IMR-90 (cell line): Measurements from ENCODE around the gene CDC42EP5. TPM values are rescaled to one million over a fixed set of nuclear protein-coding genes. Genes with fewer than 3 reads are reported as not detected.

Experiments
- ATAC-seq: fragments of 200-7000 bp; cut with Tn5 transposase; 2 replicates; pipeline ENCODE4 v1.9.1; 2020; ENCODE audit warnings: low read depth, mild to moderate bottlenecking, moderate library complexity
- BruUV-seq: library from RNA; stranded (reverse); fragments of 400-500 nt; replicated peaks from 2 replicates; lab custom pipeline; 2021; lab: Mats Ljungman, UMichigan
- CTCF ChIA-PET: fragments of 300-600 bp; formaldehyde crosslinking; extraction: SDS; loops from one replicate; lab custom pipeline; 2021; ENCODE audit warnings: antibody characterized with exemption; lab: Yijun Ruan, JAX
- POLR2A ChIA-PET: fragments of 300-600 bp; sonication (Branson Sonifier 250); formaldehyde crosslinking; loops from one replicate; lab custom pipeline; 2022; ENCODE audit warnings: antibody characterized with exemption; ENCODE audit not compliant: unreplicated experiment; lab: Charles Lee
- DNase-seq: peaks from one replicate; pipeline ENCODE4 v3.0.0; 2013
- H2AFZ ChIP-seq: replicated peaks from 2 replicates; pipeline ENCODE3; 2013; ENCODE audit warnings: low read length, mild to moderate bottlenecking; ENCODE audit not compliant: poor library complexity
- H2AK5ac ChIP-seq: 2 replicates; pipeline ENCODE4 v1.6.1; 2013; ENCODE audit warnings: low read depth, low read length, inconsistent platforms
- H2AK9ac ChIP-seq: replicated peaks from 2 replicates; pipeline ENCODE3; 2013; ENCODE audit warnings: mild to moderate bottlenecking, low read depth, low read length, moderate library complexity; ENCODE audit not compliant: poor library complexity
- H2BK120ac ChIP-seq: 2 replicates; pipeline ENCODE4 v1.6.1; 2013; ENCODE audit warnings: low read depth, low read length, inconsistent platforms
- H2BK15ac ChIP-seq: 3 replicates; pipeline ENCODE4 v1.6.1; 2013; ENCODE audit warnings: low read depth, low read length, inconsistent platforms
- H2BK20ac ChIP-seq: 2 replicates; pipeline ENCODE4 v1.6.1; 2013; ENCODE audit warnings: low read depth, mild to moderate bottlenecking, inconsistent platforms, low read length, moderate library complexity
- H2BK5ac ChIP-seq: 2 replicates; pipeline ENCODE4 v1.6.1; 2013; ENCODE audit warnings: mild to moderate bottlenecking, low read depth, low read length, inconsistent platforms; ENCODE audit not compliant: poor library complexity, severe bottlenecking
- H3K14ac ChIP-seq: replicated peaks from 2 replicates; pipeline ENCODE4 v1.6.1; 2013; ENCODE audit warnings: low read depth, low read length, inconsistent platforms
- H3K18ac ChIP-seq: 2 replicates; pipeline ENCODE4 v1.6.1; 2013; ENCODE audit warnings: low read depth, low read length, control low read depth
- H3K23ac ChIP-seq: 2 replicates; pipeline ENCODE4 v1.6.1; 2013; ENCODE audit warnings: low read depth, low read length, inconsistent platforms
- H3K27ac ChIP-seq: 2 replicates; pipeline ENCODE4 v1.5.1; 2013; ENCODE audit warnings: mild to moderate bottlenecking, control low read depth, low read length; ENCODE audit not compliant: insufficient read depth
- H3K27me3 ChIP-seq: 2 replicates; pipeline ENCODE4 v1.6.1; 2013; ENCODE audit warnings: low read length; ENCODE audit not compliant: control insufficient read depth, insufficient read depth
- H3K36me3 ChIP-seq: 2 replicates; pipeline ENCODE4 v1.6.1; 2013; ENCODE audit warnings: low read length, mixed read lengths; ENCODE audit not compliant: control insufficient read depth, insufficient read depth
- H3K4ac ChIP-seq: 2 replicates; pipeline ENCODE4 v1.6.1; 2013; ENCODE audit warnings: low read depth, low read length, inconsistent platforms
- H3K4me1 ChIP-seq: 2 replicates; pipeline ENCODE4 v1.6.1; 2013; ENCODE audit warnings: low read length, mixed read lengths; ENCODE audit not compliant: control insufficient read depth, insufficient read depth
- H3K4me2 ChIP-seq: 2 replicates; pipeline ENCODE4 v1.6.1; 2013; ENCODE audit warnings: low read depth, mild to moderate bottlenecking, control low read depth, low read length, moderate library complexity
- H3K4me3 ChIP-seq: 2 replicates; pipeline ENCODE4 v1.5.1; 2013; ENCODE audit warnings: low read depth, mild to moderate bottlenecking, control low read depth, low read length, moderate library complexity; ENCODE audit not compliant: insufficient read depth
- H3K56ac ChIP-seq: 2 replicates; pipeline ENCODE4 v1.6.1; 2013; ENCODE audit warnings: low read length, inconsistent platforms; ENCODE audit not compliant: insufficient read depth; ENCODE audit errors: extremely low read depth
- H3K79me1 ChIP-seq, 2 experiments: 2 replicates each; pipeline ENCODE4 v1.6.1; 2013; ENCODE audit warnings: low read length in 2 of 2, inconsistent platforms in 1 of 2, low read depth in 1 of 2
- H3K9ac ChIP-seq: 2 replicates; pipeline ENCODE4 v1.6.1; 2013; ENCODE audit warnings: low read depth, low read length, control low read depth
- H3K9me1 ChIP-seq: 2 replicates; pipeline ENCODE4 v1.6.1; 2013; ENCODE audit warnings: low read length, inconsistent platforms; ENCODE audit not compliant: insufficient read depth
- H3K9me3 ChIP-seq: 2 replicates; pipeline ENCODE4 v1.6.1; 2013; ENCODE audit warnings: low read length; ENCODE audit not compliant: control insufficient read depth, insufficient read depth
- H4K20me1 ChIP-seq: 2 replicates; pipeline ENCODE4 v1.6.1; 2013; ENCODE audit warnings: low read length, inconsistent platforms; ENCODE audit not compliant: insufficient read depth
- H4K5ac ChIP-seq: 2 replicates; pipeline ENCODE4 v1.6.1; 2013; ENCODE audit warnings: mild to moderate bottlenecking, low read depth, low read length, control low read depth
- H4K8ac ChIP-seq, 2 experiments: 2 replicates each; pipeline ENCODE4 v1.6.1; 2013; ENCODE audit warnings: low read depth in 2 of 2, low read length in 2 of 2, control low read depth in 1 of 2, inconsistent platforms in 1 of 2
- H4K91ac ChIP-seq: 2 replicates; pipeline ENCODE4 v1.6.1; 2013; ENCODE audit warnings: low read depth, low read length, inconsistent platforms; ENCODE audit not compliant: insufficient read depth
- BHLHE40 ChIP-seq: fragments of 150-350 bp; IDR thresholded peaks from 2 replicates; pipeline ENCODE4 v1.6.1; 2016; ENCODE audit warnings: mild to moderate bottlenecking, low read depth, low read length
- ELK1 ChIP-seq: fragments of 150-350 bp; IDR thresholded peaks from 2 replicates; pipeline ENCODE4 v1.6.1; 2016; ENCODE audit warnings: low read depth, mild to moderate bottlenecking, low read length, moderate library complexity, borderline replicate concordance
- FOS ChIP-seq: fragments of 150-350 bp; IDR thresholded peaks from 2 replicates; pipeline ENCODE4 v1.6.1; 2016; ENCODE audit warnings: low read depth, low read length
- MAZ ChIP-seq: IDR thresholded peaks from 2 replicates; pipeline ENCODE4 v1.6.1; 2012; ENCODE audit warnings: low read depth, mild to moderate bottlenecking, low read length, improper control_type of control experiment, moderate library complexity, borderline replicate concordance
- MXI1 ChIP-seq: IDR thresholded peaks from 2 replicates; pipeline ENCODE4 v1.6.1; 2012; ENCODE audit warnings: low read depth, mild to moderate bottlenecking, low read length, moderate library complexity, borderline replicate concordance
- RAD21 ChIP-seq: IDR thresholded peaks from 2 replicates; pipeline ENCODE4 v1.6.1; 2012; ENCODE audit warnings: low read length, improper control_type of control experiment
- USF2 ChIP-seq: fragments of 150-350 bp; IDR thresholded peaks from 2 replicates; pipeline ENCODE4 v1.6.1; 2017; ENCODE audit warnings: mild to moderate bottlenecking, antibody characterized with exemption, low read length, low read depth
- WGBS, 2 experiments: methylation state at CpG; one replicate each; pipeline versions ENCODE4 v1.1.5 to v1.1.7; 2013; ENCODE audit warnings: missing lambda C conversion rate in 2 of 2; ENCODE audit not compliant: insufficient read length in 1 of 2; ENCODE audit errors: extremely low coverage in 2 of 2; 5-methylcytosine and 5-hydroxymethylcytosine counted together
- dilution Hi-C: fragments of 300-500 bp; cut with HindIII; formaldehyde crosslinking; loops from one replicate; pipeline ENCODE4 v1.14.3; 2018; ENCODE audit warnings: low sequenced_read_pairs; ENCODE audit not compliant: unreplicated experiment
- in situ Hi-C: fragments of 300-500 bp; cut with MboI; formaldehyde crosslinking; loops from 3 replicates; pipeline ENCODE4 v1.14.3; 2019; ENCODE audit warnings: low sequenced_read_pairs, inconsistent platforms, mixed read lengths
- intact Hi-C: fragments of 100-400 bp; cut with micrococcal nuclease; formaldehyde crosslinking; loops from 2 replicates; pipeline ENCODE4 v1.10.0; 2022
- polyA plus RNA-seq, 3 experiments: library from polyadenylated mRNA; depleted of rRNA; stranded (reverse); fragments of >200 nt; gene quantifications; 2 replicates each; pipeline ENCODE4 v1.2.3, GENCODE V29; 2012; ENCODE audit warnings: low replicate concordance in 1 of 3
- total RNA-seq: library from RNA; depleted of rRNA; stranded (reverse); fragments of >200 nt; gene quantifications from 2 replicates; pipeline ENCODE4 v1.2.3, GENCODE V29; 2012
- TF ChIP-seq, protein P1 (sequence below): conservative IDR thresholded peaks from 2 replicates; pipeline ENCODE4 v1.5.1; 2012; ENCODE audit warnings: mild to moderate bottlenecking, low read depth, low read length, improper control_type of control experiment

CDC42EP5 gene
- total and polyA plus RNA-seq, 2 of the 4 experiments (the other 2 are of a cell fraction) = 7.2 to 25.3 TPM

DNA sequence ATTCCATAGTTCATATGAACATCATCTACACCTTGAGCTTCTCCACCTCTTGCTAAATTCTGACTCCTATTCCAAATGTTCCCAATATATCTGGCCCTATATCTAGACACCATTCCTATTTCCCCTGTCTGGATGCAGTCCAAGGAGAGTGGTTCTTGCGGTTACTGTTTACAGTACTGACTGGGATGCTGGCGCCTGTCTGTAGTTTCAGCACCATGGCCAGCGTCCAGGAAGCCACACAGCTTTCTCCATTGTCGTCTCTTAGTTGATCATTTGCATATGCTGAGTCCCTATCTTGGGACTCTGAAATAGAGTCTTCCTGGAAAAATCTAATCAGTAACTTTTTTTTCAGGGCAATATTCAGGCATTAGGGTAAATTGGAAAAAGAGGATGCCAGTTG, 44.4 kb upstream of the CDC42EP5 start:
- no peak overlapping the region for H3K4me2 ChIP-seq
- H4K8ac ChIP-seq = no peak overlapping the region
- ATAC-seq (peak; percentile 29; the same call in 1 of the 2 replicates), DNase-seq (peak; percentile 2)
- H3K4ac ChIP-seq = no peak overlapping the region
- dilution Hi-C loops (no loop called here), in situ Hi-C loops (no loop called here), intact Hi-C loops (no loop called here)
- ChIA-PET CTCF (no interaction called here), POLR2A (no interaction called here)
- no peaks in the 10 kb centered on the region for H3K79me1 ChIP-seq
- no peak overlapping the region for H2AK5ac ChIP-seq
- no peak overlapping the region for H2AFZ ChIP-seq
- no peak overlapping the region for H3K56ac ChIP-seq
- no peak overlapping the region for H3K4me3 ChIP-seq
- peaks cover 19% of the 10 kb centered on the region for H3K9me3 ChIP-seq
- no peak overlapping the region for H2BK120ac ChIP-seq
- H4K91ac ChIP-seq = no peak overlapping the region
- TF ChIP-seq RAD21 (no peak), BHLHE40 (no peak), MXI1 (no peak), MAZ (no peak), FOS (no peak), ELK1 (no peak), USF2 (no peak)
- TF ChIP-seq, protein P1, sequence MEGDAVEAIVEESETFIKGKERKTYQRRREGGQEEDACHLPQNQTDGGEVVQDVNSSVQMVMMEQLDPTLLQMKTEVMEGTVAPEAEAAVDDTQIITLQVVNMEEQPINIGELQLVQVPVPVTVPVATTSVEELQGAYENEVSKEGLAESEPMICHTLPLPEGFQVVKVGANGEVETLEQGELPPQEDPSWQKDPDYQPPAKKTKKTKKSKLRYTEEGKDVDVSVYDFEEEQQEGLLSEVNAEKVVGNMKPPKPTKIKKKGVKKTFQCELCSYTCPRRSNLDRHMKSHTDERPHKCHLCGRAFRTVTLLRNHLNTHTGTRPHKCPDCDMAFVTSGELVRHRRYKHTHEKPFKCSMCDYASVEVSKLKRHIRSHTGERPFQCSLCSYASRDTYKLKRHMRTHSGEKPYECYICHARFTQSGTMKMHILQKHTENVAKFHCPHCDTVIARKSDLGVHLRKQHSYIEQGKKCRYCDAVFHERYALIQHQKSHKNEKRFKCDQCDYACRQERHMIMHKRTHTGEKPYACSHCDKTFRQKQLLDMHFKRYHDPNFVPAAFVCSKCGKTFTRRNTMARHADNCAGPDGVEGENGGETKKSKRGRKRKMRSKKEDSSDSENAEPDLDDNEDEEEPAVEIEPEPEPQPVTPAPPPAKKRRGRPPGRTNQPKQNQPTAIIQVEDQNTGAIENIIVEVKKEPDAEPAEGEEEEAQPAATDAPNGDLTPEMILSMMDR = no peak
- no peak overlapping the region for H3K18ac ChIP-seq
- no peak overlapping the region for H2BK5ac ChIP-seq
- no peak overlapping the region for H2BK15ac ChIP-seq
- no peak overlapping the region for H4K5ac ChIP-seq
- H3K36me3 ChIP-seq = no peaks in the 10 kb centered on the region
- no peaks in the 10 kb centered on the region for H3K9me1 ChIP-seq
- H3K9ac ChIP-seq = no peak overlapping the region
- no peaks in the 10 kb centered on the region for H3K4me1 ChIP-seq
- H4K20me1 ChIP-seq = no peaks in the 10 kb centered on the region
- no peak overlapping the region for H3K23ac ChIP-seq
- H3K14ac ChIP-seq = no peak overlapping the region
- H2BK20ac ChIP-seq = no peak overlapping the region
- BruUV-seq = no TSS peak
- H3K27ac ChIP-seq = no peak overlapping the region
- 10% methylated on average over 3 of the region's 4 CpGs; no CpG with 5 or more reads in 1 of the 2 experiments for WGBS, 2 experiments
- H3K27me3 ChIP-seq = no peaks in the 10 kb centered on the region
- H2AK9ac ChIP-seq = no peak overlapping the region
